Smooth muscle cell (in vitro differentiated cells): Measurements from ENCODE around the gene EFNA2. TPM values are rescaled to one million over a fixed set of nuclear protein-coding genes. Genes with fewer than 3 reads are reported as not detected.

Experiments
- DNase-seq: peaks from one replicate; lab custom pipeline; 2025; ENCODE audit not compliant: unreplicated experiment; lab: John Stamatoyannopoulos, UW
- H2AFZ ChIP-seq: fragments of 200-600 bp; sonication (generic); 2 replicates; pipeline ENCODE4 v1.6.0; 2016; ENCODE audit warnings: antibody characterized with exemption, low read depth, mild to moderate bottlenecking
- H3F3A ChIP-seq: fragments of 200-600 bp; sonication (generic); 2 replicates; pipeline ENCODE4 v1.6.0; 2017; ENCODE audit warnings: antibody characterized with exemption, low read depth
- H3K27ac ChIP-seq: fragments of 200-600 bp; sonication (generic); 2 replicates; pipeline ENCODE4 v1.5.1; 2016; ENCODE audit warnings: low read depth, mild to moderate bottlenecking
- H3K27me3 ChIP-seq: fragments of 200-600 bp; sonication (generic); 2 replicates; pipeline ENCODE4 v1.6.1; 2016; ENCODE audit warnings: low read depth, mild to moderate bottlenecking
- H3K36me3 ChIP-seq: fragments of 200-600 bp; sonication (generic); 2 replicates; pipeline ENCODE4 v1.5.1; 2016; ENCODE audit warnings: low read depth
- H3K4me1 ChIP-seq: fragments of 200-600 bp; sonication (generic); 2 replicates; pipeline ENCODE4 v1.5.1; 2016; ENCODE audit warnings: low read depth
- H3K4me2 ChIP-seq: fragments of 200-600 bp; sonication (generic); 2 replicates; pipeline ENCODE4 v1.6.0; 2016; ENCODE audit warnings: mild to moderate bottlenecking
- H3K4me3 ChIP-seq: fragments of 200-600 bp; sonication (generic); 2 replicates; pipeline ENCODE4 v1.5.1; 2016; ENCODE audit warnings: mild to moderate bottlenecking
- H3K79me2 ChIP-seq: fragments of 200-600 bp; sonication (generic); 2 replicates; pipeline ENCODE4 v1.6.0; 2016; ENCODE audit warnings: low read depth, mild to moderate bottlenecking
- H3K9ac ChIP-seq: fragments of 200-600 bp; sonication (generic); 2 replicates; pipeline ENCODE4 v1.6.0; 2016; ENCODE audit warnings: low read depth
- H3K9me3 ChIP-seq: fragments of 200-600 bp; sonication (generic); replicated peaks from 2 replicates; pipeline ENCODE4 v1.5.1; 2016; ENCODE audit warnings: low read depth
- H4K20me1 ChIP-seq: fragments of 200-600 bp; sonication (generic); 2 replicates; pipeline ENCODE4 v1.6.0; 2016; ENCODE audit warnings: low read depth
- WGBS: methylation state at CpG from one replicate; pipeline ENCODE4 v1.1.7; 2016; ENCODE audit warnings: low lambda C conversion rate; 5-methylcytosine and 5-hydroxymethylcytosine counted together
- polyA plus RNA-seq: library from polyadenylated mRNA; unstranded; fragments of >200 nt; fragmentation: Nextera tagmentation; extraction: Ambion mirVana; gene quantifications from 2 replicates; pipeline ENCODE4 v1.2.1, GENCODE V29; 2016
- total RNA-seq: library from RNA; depleted of rRNA; stranded (reverse); fragments of >200 nt; gene quantifications from 2 replicates; pipeline ENCODE4 v1.2.3, GENCODE V29; 2014
- TF ChIP-seq, protein P1 (sequence below): fragments of 200-600 bp; sonication (generic); IDR thresholded peaks from 2 replicates; pipeline ENCODE4 v1.5.1; 2017; ENCODE audit warnings: borderline replicate concordance, mild to moderate bottlenecking, antibody characterized with exemption; ENCODE audit not compliant: insufficient read depth, poor library complexity, severe bottlenecking

EFNA2 gene
- total and polyA plus RNA-seq, 2 experiments from 2014 or later, result 0.89 to 6.2 TPM

DNA sequence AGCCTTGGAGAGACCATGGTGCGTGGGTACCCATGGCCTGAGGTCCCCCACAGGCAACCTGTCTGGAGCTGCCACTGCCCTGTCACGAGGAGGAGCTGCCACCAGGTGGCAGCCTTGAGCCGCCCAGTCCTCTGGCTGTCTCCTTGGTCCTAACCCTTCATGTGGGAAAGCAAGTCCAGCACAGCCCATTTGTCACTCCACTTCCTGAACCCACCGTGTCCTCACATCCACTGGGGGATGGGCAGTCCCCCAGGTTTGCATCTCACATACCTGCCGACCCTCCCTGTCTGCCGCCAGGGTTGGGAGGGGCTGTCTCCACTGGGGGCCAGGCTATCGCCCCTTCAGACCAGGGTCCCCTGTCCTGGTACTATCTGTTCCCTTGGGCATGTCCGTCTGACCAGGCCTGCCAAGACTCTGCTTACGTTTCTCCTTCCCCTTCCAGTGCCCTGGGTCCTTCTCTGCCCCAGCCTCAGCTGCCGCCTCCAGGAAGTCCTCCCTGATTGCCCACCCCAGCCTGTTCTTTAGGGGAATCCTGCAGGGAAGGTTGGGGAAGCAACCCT is 5.8 kb upstream of the EFNA2 start:
- Histone ChIP-seq H3K9ac (no peak overlapping the region), H3K9me3 (no peaks in the 10 kb centered on the region), H3K4me3 (no peak overlapping the region), H3K4me1 (peaks cover 13% of the 10 kb centered on the region), H3K79me2 (peaks cover 17% of the 10 kb centered on the region), H4K20me1 (peaks cover 8% of the 10 kb centered on the region), H3K27me3 (no peaks in the 10 kb centered on the region), H3F3A (peaks cover 3% of the 10 kb centered on the region), H3K36me3 (no peaks in the 10 kb centered on the region), H3K4me2 (no peak overlapping the region), H3K27ac (no peak overlapping the region), H2AFZ (no peak overlapping the region)
- TF ChIP-seq, protein P1, sequence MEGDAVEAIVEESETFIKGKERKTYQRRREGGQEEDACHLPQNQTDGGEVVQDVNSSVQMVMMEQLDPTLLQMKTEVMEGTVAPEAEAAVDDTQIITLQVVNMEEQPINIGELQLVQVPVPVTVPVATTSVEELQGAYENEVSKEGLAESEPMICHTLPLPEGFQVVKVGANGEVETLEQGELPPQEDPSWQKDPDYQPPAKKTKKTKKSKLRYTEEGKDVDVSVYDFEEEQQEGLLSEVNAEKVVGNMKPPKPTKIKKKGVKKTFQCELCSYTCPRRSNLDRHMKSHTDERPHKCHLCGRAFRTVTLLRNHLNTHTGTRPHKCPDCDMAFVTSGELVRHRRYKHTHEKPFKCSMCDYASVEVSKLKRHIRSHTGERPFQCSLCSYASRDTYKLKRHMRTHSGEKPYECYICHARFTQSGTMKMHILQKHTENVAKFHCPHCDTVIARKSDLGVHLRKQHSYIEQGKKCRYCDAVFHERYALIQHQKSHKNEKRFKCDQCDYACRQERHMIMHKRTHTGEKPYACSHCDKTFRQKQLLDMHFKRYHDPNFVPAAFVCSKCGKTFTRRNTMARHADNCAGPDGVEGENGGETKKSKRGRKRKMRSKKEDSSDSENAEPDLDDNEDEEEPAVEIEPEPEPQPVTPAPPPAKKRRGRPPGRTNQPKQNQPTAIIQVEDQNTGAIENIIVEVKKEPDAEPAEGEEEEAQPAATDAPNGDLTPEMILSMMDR, result peak; percentile 87
- 48% methylated on average over 10 of the region's 10 CpGs for WGBS
- DNase-seq, result peak; percentile 53

DNA sequence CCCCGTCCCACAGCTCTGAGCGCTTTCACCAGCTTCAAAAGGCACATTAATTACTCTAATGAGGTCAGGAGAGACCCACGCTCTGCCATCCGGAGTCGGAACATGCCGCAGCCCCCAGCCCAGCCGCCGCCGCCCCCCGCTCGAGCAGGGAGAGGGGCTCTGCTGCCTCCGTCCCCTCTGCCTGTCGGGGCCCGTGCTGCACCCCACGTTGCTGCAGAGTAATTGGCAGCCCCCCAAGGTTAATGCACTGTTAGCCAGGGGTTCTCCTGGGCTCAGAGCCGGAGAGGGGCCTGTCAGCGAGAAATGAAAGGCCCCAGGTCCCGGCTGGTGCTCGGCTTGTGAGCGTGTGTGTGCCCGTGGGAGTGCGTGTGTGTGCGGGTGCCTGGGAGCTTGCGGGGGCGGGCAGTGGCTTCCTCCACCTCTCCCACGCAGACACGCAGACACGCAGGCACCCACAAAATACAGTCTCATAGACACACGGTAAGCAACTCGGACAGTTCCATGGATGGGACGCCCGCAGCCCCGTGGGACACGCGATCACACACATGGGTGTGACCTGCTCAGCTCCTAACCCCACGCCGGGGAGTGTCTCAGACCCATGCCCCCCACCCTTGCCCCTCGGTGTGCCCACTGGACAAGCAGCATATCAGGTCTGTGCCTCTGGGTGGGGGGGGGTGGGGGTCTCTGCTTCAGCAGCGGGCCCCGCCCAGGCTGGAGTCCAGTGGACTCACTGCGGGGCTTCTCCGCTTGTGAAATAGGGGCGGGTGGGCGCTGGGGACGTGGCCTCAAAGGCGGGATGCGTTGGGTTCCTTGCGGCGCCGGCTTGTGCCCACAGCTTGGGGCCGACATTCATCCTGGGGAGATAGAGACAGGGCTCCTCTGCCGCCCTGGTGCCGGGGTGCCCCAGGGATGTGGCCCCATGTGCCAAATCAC is 4.8 kb upstream of the EFNA2 start:
- H3K79me2 ChIP-seq, result peaks cover 15% of the 10 kb centered on the region
- H3K27me3 ChIP-seq, result no peaks in the 10 kb centered on the region
- WGBS, result 95% methylated on average over 53 of the region's 53 CpGs
- peaks cover 9% of the 10 kb centered on the region for H3K4me1 ChIP-seq
- no peak overlapping the region for H2AFZ ChIP-seq
- H3F3A ChIP-seq, result no peaks in the 10 kb centered on the region
- TF ChIP-seq, protein P1, result no peak
- no peak overlapping the region for H3K4me2 ChIP-seq
- no peaks in the 10 kb centered on the region for H3K36me3 ChIP-seq
- no peak overlapping the region for H3K4me3 ChIP-seq
- H4K20me1 ChIP-seq, result peaks cover 8% of the 10 kb centered on the region
- no peak for DNase-seq
- no peak overlapping the region for H3K27ac ChIP-seq
- no peak overlapping the region for H3K9ac ChIP-seq
- no peaks in the 10 kb centered on the region for H3K9me3 ChIP-seq

DNA sequence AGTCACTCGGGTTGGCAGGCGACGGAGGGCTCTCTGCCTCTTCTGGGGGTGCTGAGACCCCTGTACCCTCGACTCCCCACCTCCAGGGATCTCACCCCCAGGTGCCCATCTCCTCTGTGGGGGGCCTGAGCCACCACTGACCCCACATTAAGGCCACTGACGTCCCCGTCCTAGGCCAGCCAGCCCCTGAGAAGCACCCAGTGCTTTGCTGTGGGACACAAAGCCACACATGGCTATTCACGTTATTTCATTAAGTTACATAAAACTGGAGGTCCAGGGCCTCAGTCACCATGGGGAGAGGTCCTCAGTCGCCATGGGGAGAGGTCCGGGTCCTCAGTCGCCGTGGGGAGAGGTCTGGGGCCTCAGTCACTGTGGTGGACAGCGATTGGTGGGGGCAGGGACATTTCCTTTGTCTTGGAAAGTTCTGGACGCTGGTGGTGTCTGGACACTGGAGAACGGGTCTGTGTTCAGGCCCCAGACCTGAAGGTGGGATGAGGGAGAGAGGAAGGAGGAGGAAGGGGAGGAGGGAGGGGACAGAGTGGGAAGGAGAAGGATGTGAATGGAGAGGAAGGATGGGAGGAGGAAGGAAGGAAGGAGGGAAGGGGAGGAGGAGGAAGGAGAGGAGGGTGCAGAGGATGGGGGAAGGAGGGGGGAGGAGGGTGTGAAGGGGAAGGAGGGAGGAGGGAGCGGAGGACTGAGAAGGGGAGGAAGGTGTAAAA is 3.9 kb upstream of the EFNA2 start:
- Histone ChIP-seq H3K9me3 (no peaks in the 10 kb centered on the region), H4K20me1 (peaks cover 8% of the 10 kb centered on the region), H3K36me3 (no peaks in the 10 kb centered on the region), H3K9ac (no peak overlapping the region), H3K27me3 (no peaks in the 10 kb centered on the region), H3K4me2 (no peak overlapping the region), H3K27ac (no peak overlapping the region), H3K4me1 (peaks cover 2% of the 10 kb centered on the region), H3F3A (no peaks in the 10 kb centered on the region), H3K79me2 (peaks cover 8% of the 10 kb centered on the region), H3K4me3 (no peak overlapping the region), H2AFZ (no peak overlapping the region)
- 86% methylated on average over 14 of the region's 15 CpGs for WGBS
- DNase-seq, result no peak
- TF ChIP-seq, protein P1, result no peak
